HCT116 (cell line): ENCODE data around the gene TUBB1. TPM values are rescaled to one million over a fixed set of nuclear protein-coding genes. Genes with fewer than 3 reads are reported as not detected.

Experiments used
- ATAC-seq: fragments of 200-7000 bp; cut with Tn5 transposase; 2 replicates; pipeline ENCODE4 v1.9.1; 2020; ENCODE audit warnings: mild to moderate bottlenecking, moderate library complexity
- BruUV-seq: library from RNA; stranded (reverse); fragments of 400-500 nt; replicated peaks from 2 replicates; lab custom pipeline; 2021; lab: Mats Ljungman, UMichigan
- CTCF ChIA-PET: fragments of 300-600 bp; sonication (Branson Sonifier 250); formaldehyde crosslinking; loops from one replicate; lab custom pipeline; 2021; ENCODE audit warnings: antibody characterized with exemption; lab: Charles Lee
- POLR2A ChIA-PET: fragments of 300-600, 350-600 bp; sonication (Branson Sonifier 250); formaldehyde crosslinking; loops from one replicate; lab custom pipeline; 2021; ENCODE audit warnings: antibody characterized with exemption; lab: Charles Lee
- RAD21 ChIA-PET, 2 experiments: fragments of 300-600 bp; sonication (Branson Sonifier 250); formaldehyde crosslinking; loops; one replicate each; lab custom pipeline; 2023; ENCODE audit warnings: low total read pairs in 2 of 2; ENCODE audit not compliant: uncharacterized antibody in 2 of 2, unreplicated experiment in 2 of 2, low non-redundant PET in 1 of 2; lab: Charles Lee
- DNase-seq: peaks from one replicate; pipeline ENCODE4 v3.0.0-alpha.2; 2010; ENCODE audit warnings: low read depth, low spot score
- H2AFZ ChIP-seq: fragments of 200-600 bp; shearing (Covaris generic), sonication (generic); 2 replicates; pipeline ENCODE4 v1.6.1; 2017; ENCODE audit warnings: low read depth, mixed run types, mixed read lengths, antibody characterized with exemption, low read length; ENCODE audit not compliant: poor library complexity, severe bottlenecking
- H3K27ac ChIP-seq: 2 replicates; pipeline ENCODE4 v1.5.1; 2012; ENCODE audit warnings: low read depth, low read length
- H3K27me3 ChIP-seq: fragments of 200-600 bp; sonication (generic); 2 replicates; pipeline ENCODE4 v1.6.1; 2016; ENCODE audit warnings: mixed run types, low read length, mixed read lengths; ENCODE audit not compliant: insufficient read depth
- H3K36me3 ChIP-seq, 2 experiments: fragments of 200-500 bp in 1 of 2; fragments of 200-600 bp in 1 of 2; sonication (Bioruptor generic) in 1 of 2; sonication (generic) in 1 of 2; 2 replicates each; pipeline versions ENCODE4 v1.5.1 to v1.6.1; 2014 to 2016; ENCODE audit warnings: low read length in 2 of 2, inconsistent platforms in 1 of 2, mixed read lengths in 1 of 2, mixed run types in 1 of 2; ENCODE audit not compliant: insufficient read depth in 2 of 2, control insufficient read depth in 1 of 2
- H3K4me1 ChIP-seq, 2 experiments: fragments of 200-600 bp in 1 of 2; sonication (generic) in 1 of 2; 2 replicates each; pipeline versions ENCODE4 v1.5.1 to v1.6.1; 2012 to 2017; ENCODE audit warnings: low read length in 2 of 2, inconsistent platforms in 1 of 2, mild to moderate bottlenecking in 1 of 2, mixed read lengths in 1 of 2, mixed run types in 1 of 2, moderate library complexity in 1 of 2; ENCODE audit not compliant: insufficient read depth in 2 of 2, control insufficient read depth in 1 of 2
- H3K4me2 ChIP-seq: fragments of 200-600 bp; sonication (generic); 2 replicates; pipeline ENCODE4 v1.6.1; 2017; ENCODE audit warnings: mixed run types, low read length, mixed read lengths
- H3K4me3 ChIP-seq, 2 experiments: fragments of 200-600 bp in 1 of 2; sonication (generic) in 1 of 2; replicated peaks in 1 of 2; 2 replicates each; pipeline ENCODE4 v1.5.1; 2011 to 2016; ENCODE audit warnings: low read length in 2 of 2, control low read depth in 1 of 2, low read depth in 1 of 2, mild to moderate bottlenecking in 1 of 2, mixed read lengths in 1 of 2, mixed run types in 1 of 2
- H3K79me2 ChIP-seq: fragments of 200-600 bp; sonication (generic); 2 replicates; pipeline ENCODE4 v1.6.1; 2017; ENCODE audit warnings: mild to moderate bottlenecking, mixed run types, low read length, moderate library complexity, mixed read lengths; ENCODE audit not compliant: insufficient read depth
- H3K9ac ChIP-seq: fragments of 200-600 bp; sonication (generic); 2 replicates; pipeline ENCODE4 v1.6.1; 2016; ENCODE audit warnings: low read length, mixed read lengths
- H3K9me2 ChIP-seq: fragments of 200-600 bp; sonication (generic), shearing (Covaris generic); 2 replicates; pipeline ENCODE4 v1.6.1; 2017; ENCODE audit warnings: mixed run types, mild to moderate bottlenecking, moderate library complexity; ENCODE audit not compliant: insufficient read depth
- H3K9me3 ChIP-seq, 2 experiments: fragments of 200-500 bp in 1 of 2; fragments of 200-600 bp in 1 of 2; sonication (Bioruptor generic) in 1 of 2; sonication (generic) in 1 of 2; 2 replicates each; pipeline ENCODE4 v1.6.1; 2014 to 2017; ENCODE audit warnings: low read length in 2 of 2, mixed read lengths in 2 of 2, inconsistent platforms in 1 of 2, low read depth in 1 of 2, mild to moderate bottlenecking in 1 of 2, mixed run types in 1 of 2, moderate library complexity in 1 of 2; ENCODE audit not compliant: control insufficient read depth in 1 of 2, insufficient read depth in 1 of 2
- H4K20me1 ChIP-seq: fragments of 200-600 bp; sonication (generic), shearing (Covaris generic); 2 replicates; pipeline ENCODE4 v1.6.1; 2017; ENCODE audit warnings: mixed run types, mild to moderate bottlenecking, moderate library complexity; ENCODE audit not compliant: insufficient read depth
- CBX3 ChIP-seq: IDR thresholded peaks from 2 replicates; pipeline ENCODE4 v1.6.1; 2012; ENCODE audit warnings: low read depth
- CEBPB ChIP-seq: IDR thresholded peaks from 2 replicates; pipeline ENCODE4 v1.6.1; 2012; ENCODE audit warnings: low read depth
- EGR1 ChIP-seq: IDR thresholded peaks from 2 replicates; pipeline ENCODE4 v1.6.1; 2012; ENCODE audit warnings: low read depth
- ELF1 ChIP-seq: IDR thresholded peaks from 2 replicates; pipeline ENCODE4 v1.6.1; 2012; ENCODE audit warnings: low read depth, borderline replicate concordance
- EZH2phosphoT487 ChIP-seq: fragments of 200-600 bp; IDR thresholded peaks from 2 replicates; pipeline ENCODE4 v1.6.1; 2018; ENCODE audit warnings: antibody characterized with exemption, borderline replicate concordance
- JUND ChIP-seq: IDR thresholded peaks from 2 replicates; pipeline ENCODE4 v1.6.1; 2012
- POLR2A ChIP-seq: IDR thresholded peaks from 2 replicates; pipeline ENCODE4 v1.7.0; 2011; ENCODE audit warnings: borderline replicate concordance; ENCODE audit not compliant: insufficient read depth, insufficient read length; ENCODE audit errors: extremely low read depth
- RAD21 ChIP-seq: IDR thresholded peaks from 2 replicates; pipeline ENCODE4 v1.6.1; 2012; ENCODE audit warnings: low read depth, mild to moderate bottlenecking
- SP1 ChIP-seq: IDR thresholded peaks from 2 replicates; pipeline ENCODE4 v1.6.1; 2012; ENCODE audit warnings: low read depth
- SRF ChIP-seq: IDR thresholded peaks from 2 replicates; pipeline ENCODE4 v1.6.1; 2012; ENCODE audit warnings: low read depth
- TCF7L2 ChIP-seq: IDR thresholded peaks from 2 replicates; pipeline ENCODE4 v1.7.0; 2011; ENCODE audit warnings: borderline replicate concordance, inconsistent platforms; ENCODE audit not compliant: insufficient read depth, insufficient read length; ENCODE audit errors: extremely low read depth
- intact Hi-C: fragments of 100-400 bp; cut with micrococcal nuclease; formaldehyde crosslinking; loops from 2 replicates; pipeline ENCODE4 v1.10.0; 2022
- total RNA-seq: library from RNA; stranded (reverse); gene quantifications from one replicate; pipeline ENCODE4 v1.2.1, GENCODE V29; 2021; ENCODE audit not compliant: unreplicated experiment
- TF ChIP-seq, protein P1 (sequence below): IDR thresholded peaks from 2 replicates; pipeline ENCODE4 v1.6.1; 2012
- TF ChIP-seq, protein P2 (sequence below): IDR thresholded peaks from 2 replicates; pipeline ENCODE4 v1.6.1; 2012; ENCODE audit warnings: low read depth
- TF ChIP-seq, protein P3 (sequence below): IDR thresholded peaks from 2 replicates; pipeline ENCODE4 v1.6.1; 2012

The TUBB1 gene
- total RNA-seq, 1 experiment from 2014 or later: not detected

DNA sequence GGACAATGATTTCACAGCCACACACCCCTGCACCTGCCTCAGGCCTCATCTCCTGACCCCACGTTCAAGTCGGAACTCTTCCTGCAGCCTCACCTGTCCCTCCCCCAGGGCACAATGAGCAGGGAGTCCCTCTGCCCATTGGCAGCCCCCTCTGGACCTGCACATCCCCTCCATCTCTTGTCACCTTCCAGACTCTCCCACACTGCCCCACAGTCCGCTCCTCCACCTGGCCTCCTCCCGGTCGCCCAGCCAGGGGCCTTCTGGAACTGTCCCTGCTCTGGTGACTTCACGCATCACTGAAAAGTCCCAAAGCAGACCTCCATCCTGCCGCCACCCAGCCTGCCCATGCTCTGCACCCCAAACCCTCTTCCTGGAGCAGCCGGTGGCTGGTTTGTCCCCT, 16.8 kb upstream of the TUBB1 start:
- ChIA-PET POLR2A (no interaction called here), RAD21 (no interaction called here), CTCF (no interaction called here)
- Histone ChIP-seq H3K4me3 (no peak overlapping the region), H3K4me2 (no peak overlapping the region), H3K9ac (no peak overlapping the region), H3K36me3 (peaks cover 4 to 9% of the 10 kb centered on the region in 2 experiments; a peak in 2 of 4 replicates), H3K27me3 (no peaks in the 10 kb centered on the region), H2AFZ (no peak overlapping the region), H3K9me3 (no peaks in the 10 kb centered on the region), H4K20me1 (no peaks in the 10 kb centered on the region), H3K9me2 (no peaks in the 10 kb centered on the region), H3K27ac (no peak overlapping the region), H3K79me2 (peaks cover 30% of the 10 kb centered on the region; the same call in 1 of the 2 replicates), H3K4me1 (peaks cover 5 to 18% of the 10 kb centered on the region in 2 experiments)
- TF ChIP-seq, protein P1, sequence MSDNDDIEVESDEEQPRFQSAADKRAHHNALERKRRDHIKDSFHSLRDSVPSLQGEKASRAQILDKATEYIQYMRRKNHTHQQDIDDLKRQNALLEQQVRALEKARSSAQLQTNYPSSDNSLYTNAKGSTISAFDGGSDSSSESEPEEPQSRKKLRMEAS: no peak
- TF ChIP-seq, protein P2, sequence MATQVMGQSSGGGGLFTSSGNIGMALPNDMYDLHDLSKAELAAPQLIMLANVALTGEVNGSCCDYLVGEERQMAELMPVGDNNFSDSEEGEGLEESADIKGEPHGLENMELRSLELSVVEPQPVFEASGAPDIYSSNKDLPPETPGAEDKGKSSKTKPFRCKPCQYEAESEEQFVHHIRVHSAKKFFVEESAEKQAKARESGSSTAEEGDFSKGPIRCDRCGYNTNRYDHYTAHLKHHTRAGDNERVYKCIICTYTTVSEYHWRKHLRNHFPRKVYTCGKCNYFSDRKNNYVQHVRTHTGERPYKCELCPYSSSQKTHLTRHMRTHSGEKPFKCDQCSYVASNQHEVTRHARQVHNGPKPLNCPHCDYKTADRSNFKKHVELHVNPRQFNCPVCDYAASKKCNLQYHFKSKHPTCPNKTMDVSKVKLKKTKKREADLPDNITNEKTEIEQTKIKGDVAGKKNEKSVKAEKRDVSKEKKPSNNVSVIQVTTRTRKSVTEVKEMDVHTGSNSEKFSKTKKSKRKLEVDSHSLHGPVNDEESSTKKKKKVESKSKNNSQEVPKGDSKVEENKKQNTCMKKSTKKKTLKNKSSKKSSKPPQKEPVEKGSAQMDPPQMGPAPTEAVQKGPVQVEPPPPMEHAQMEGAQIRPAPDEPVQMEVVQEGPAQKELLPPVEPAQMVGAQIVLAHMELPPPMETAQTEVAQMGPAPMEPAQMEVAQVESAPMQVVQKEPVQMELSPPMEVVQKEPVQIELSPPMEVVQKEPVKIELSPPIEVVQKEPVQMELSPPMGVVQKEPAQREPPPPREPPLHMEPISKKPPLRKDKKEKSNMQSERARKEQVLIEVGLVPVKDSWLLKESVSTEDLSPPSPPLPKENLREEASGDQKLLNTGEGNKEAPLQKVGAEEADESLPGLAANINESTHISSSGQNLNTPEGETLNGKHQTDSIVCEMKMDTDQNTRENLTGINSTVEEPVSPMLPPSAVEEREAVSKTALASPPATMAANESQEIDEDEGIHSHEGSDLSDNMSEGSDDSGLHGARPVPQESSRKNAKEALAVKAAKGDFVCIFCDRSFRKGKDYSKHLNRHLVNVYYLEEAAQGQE: no peak
- TF ChIP-seq TCF7L2 (no peak), EGR1 (no peak), ELF1 (no peak), EZH2phosphoT487 (no peak), CBX3 (no peak), SRF (no peak), SP1 (no peak), CEBPB (no peak), RAD21 (no peak), POLR2A (no peak), JUND (no peak)
- TF ChIP-seq, protein P3, sequence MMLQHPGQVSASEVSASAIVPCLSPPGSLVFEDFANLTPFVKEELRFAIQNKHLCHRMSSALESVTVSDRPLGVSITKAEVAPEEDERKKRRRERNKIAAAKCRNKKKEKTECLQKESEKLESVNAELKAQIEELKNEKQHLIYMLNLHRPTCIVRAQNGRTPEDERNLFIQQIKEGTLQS: no peak
- intact Hi-C loops: no loop called here
- no peak for ATAC-seq
- BruUV-seq: no TSS peak
- no peak for DNase-seq
